ENCODE measurements around the gene ARSA. TPM values are rescaled to one million over a fixed set of nuclear protein-coding genes. Genes with fewer than 3 reads are reported as not detected.

ARSA gene
- total and polyA plus RNA-seq, 4 donors = 6.8 to 28.0 (median 15.8) TPM

GRCh38 chr22:50597097-50597496, 30.9 kb downstream of the ARSA start:
- Histone ChIP-seq H3K4me3 (ENCODE audit: low read depth in 1 of 3, low read length in 3 of 3) (no peak overlapping the region), H3K27ac (ENCODE audit: low read depth in 1 of 2, low read length in 2 of 2) (no peak overlapping the region), H3K27me3 (ENCODE audit: control insufficient read depth in 4 of 4, insufficient read depth in 4 of 4, low read length in 3 of 4) (peaks cover 0 to 3% (median 0%) of the 10 kb centered on the region in 4 donors), H3K36me3 (ENCODE audit: control insufficient read depth in 4 of 4, insufficient read depth in 3 of 4, low read depth in 1 of 4, low read length in 3 of 4) (no peaks in the 10 kb centered on the region), H3K9me3 (ENCODE audit: control insufficient read depth in 4 of 4, low read length in 3 of 4) (no peaks in the 10 kb centered on the region), H3K9ac (ENCODE audit: low read depth in 1 of 2, low read length in 2 of 2) (no peak overlapping the region), H3K4me1 (ENCODE audit: control insufficient read depth in 4 of 4, insufficient read depth in 4 of 4, low read length in 3 of 4) (peaks cover 0 to 7% (median 4%) of the 10 kb centered on the region in 4 donors)
- no peak for DNase-seq (ENCODE audit: low spot score)
- WGBS = 94% methylated on average over 5 of the region's 5 CpGs
- TF ChIP-seq NR2F2 (IDR thresholded peaks at IDR 0.05) (no peak), RAD21 (IDR thresholded peaks at IDR 0.05) (no peak), MAX (IDR thresholded peaks at IDR 0.05) (no peak), EGR1 (IDR thresholded peaks at IDR 0.05; ENCODE audit: low read depth in 2 of 2) (no peak), FOXA2 (IDR thresholded peaks at IDR 0.05) (no peak), ZBTB33 (IDR thresholded peaks at IDR 0.05) (no peak), TAF1 (conservative IDR thresholded peaks at IDR 0.05) (no peak), GABPA (IDR thresholded peaks at IDR 0.05 in 1 of 2, conservative IDR thresholded peaks at IDR 0.05 in 1 of 2) (no peak), FOXA1 (IDR thresholded peaks at IDR 0.05) (no peak), CTCF (IDR thresholded peaks at IDR 0.05; ENCODE audit: low read depth, low read length, missing input control) (no peak), ATF3 (IDR thresholded peaks at IDR 0.05) (no peak), JUND (IDR thresholded peaks at IDR 0.05) (no peak)

GRCh38 chr22:50595189-50595588, 32.8 kb downstream of the ARSA start:
- 94% methylated on average over 3 of the region's 3 CpGs for WGBS
- H3K27ac ChIP-seq (ENCODE audit: low read depth in 1 of 2, low read length in 2 of 2) = no peak overlapping the region
- no peaks in the 10 kb centered on the region for H3K36me3 ChIP-seq (ENCODE audit: control insufficient read depth in 4 of 4, insufficient read depth in 3 of 4, low read depth in 1 of 4, low read length in 3 of 4)
- TF ChIP-seq YY1 (IDR thresholded peaks at IDR 0.05) = no peak
- no peak for TF ChIP-seq NR2F2 (IDR thresholded peaks at IDR 0.05)
- no peak for TF ChIP-seq SP1 (IDR thresholded peaks at IDR 0.05)
- no peak for TF ChIP-seq JUND (IDR thresholded peaks at IDR 0.05)
- TF ChIP-seq HNF4A (conservative IDR thresholded peaks at IDR 0.05) = no peak
- TF ChIP-seq TAF1 (conservative IDR thresholded peaks at IDR 0.05) = no peak
- no peak for TF ChIP-seq CTCF (IDR thresholded peaks at IDR 0.05; ENCODE audit: low read depth, low read length, missing input control)
- TF ChIP-seq FOXA1 (IDR thresholded peaks at IDR 0.05) = no peak
- TF ChIP-seq RAD21 (IDR thresholded peaks at IDR 0.05) = no peak
- no peak for TF ChIP-seq ZBTB33 (IDR thresholded peaks at IDR 0.05)
- no peak for TF ChIP-seq GABPA (IDR thresholded peaks at IDR 0.05 in 1 of 2, conservative IDR thresholded peaks at IDR 0.05 in 1 of 2)
- no peak for TF ChIP-seq MAX (IDR thresholded peaks at IDR 0.05)
- no peak for TF ChIP-seq REST (IDR thresholded peaks at IDR 0.05)
- TF ChIP-seq HNF4G (IDR thresholded peaks at IDR 0.05) = no peak
- TF ChIP-seq FOXA2 (IDR thresholded peaks at IDR 0.05) = no peak
- no peak for TF ChIP-seq ATF3 (IDR thresholded peaks at IDR 0.05)
- TF ChIP-seq EGR1 (IDR thresholded peaks at IDR 0.05; ENCODE audit: low read depth in 2 of 2) = no peak
- no peaks in the 10 kb centered on the region for H3K9me3 ChIP-seq (ENCODE audit: control insufficient read depth in 4 of 4, low read length in 3 of 4)
- no peak for DNase-seq (ENCODE audit: low spot score)
- H3K27me3 ChIP-seq (ENCODE audit: control insufficient read depth in 4 of 4, insufficient read depth in 4 of 4, low read length in 3 of 4) = no peaks in the 10 kb centered on the region
- H3K9ac ChIP-seq (ENCODE audit: low read depth in 1 of 2, low read length in 2 of 2) = no peak overlapping the region
- H3K4me1 ChIP-seq (ENCODE audit: control insufficient read depth in 4 of 4, insufficient read depth in 4 of 4, low read length in 3 of 4) = peaks cover 0 to 3% (median under 1%) of the 10 kb centered on the region in 4 donors
- H3K4me3 ChIP-seq (ENCODE audit: low read depth in 1 of 3, low read length in 3 of 3) = no peak overlapping the region
